GM12878 (cell line): Measurements from ENCODE around the gene AKAP9. TPM values are rescaled to one million over a fixed set of nuclear protein-coding genes. Genes with fewer than 3 reads are reported as not detected.

Source experiments
- CEBPB ChIP-seq, 2 experiments: fragments of 150-350 bp in 1 of 2; IDR thresholded peaks; 2 replicates each; pipeline ENCODE4 v1.6.1; 2012 to 2014; ENCODE audit warnings: low read depth in 2 of 2, low read length in 2 of 2, borderline replicate concordance in 1 of 2, inconsistent platforms in 1 of 2
- GABPA ChIP-seq: IDR thresholded peaks from 2 replicates; pipeline ENCODE4 v1.6.1; 2014; ENCODE audit warnings: antibody characterized with exemption, low read depth, mild to moderate bottlenecking, inconsistent platforms
- GATAD2B ChIP-seq: fragments of 450-650 bp; conservative IDR thresholded peaks from 2 replicates; pipeline ENCODE4 v1.6.1; 2017; ENCODE audit warnings: low read depth, mild to moderate bottlenecking, moderate library complexity
- MEF2B ChIP-seq: fragments of 450-650 bp; IDR thresholded peaks from 2 replicates; pipeline ENCODE4 v1.6.1; 2018; ENCODE audit warnings: mild to moderate bottlenecking, moderate library complexity; ENCODE audit not compliant: partially characterized antibody, poor library complexity, severe bottlenecking
- NR2F1 ChIP-seq: fragments of 450-650 bp; conservative IDR thresholded peaks from 2 replicates; pipeline ENCODE4 v1.6.1; 2017; ENCODE audit warnings: mild to moderate bottlenecking
- RB1 ChIP-seq: fragments of 450-650 bp; formaldehyde crosslinking; IDR thresholded peaks from 2 replicates; pipeline ENCODE4 v1.6.1; 2017; ENCODE audit warnings: mild to moderate bottlenecking, borderline replicate concordance
- SMARCA5 ChIP-seq: fragments of 450-650 bp; IDR thresholded peaks from 2 replicates; pipeline ENCODE4 v1.6.1; 2017; ENCODE audit warnings: mild to moderate bottlenecking
- SP1 ChIP-seq: IDR thresholded peaks from one replicate; pipeline ENCODE4 v1.6.1; 2011; ENCODE audit warnings: low read depth, low read length
- SREBF1 ChIP-seq: IDR thresholded peaks from 2 replicates; pipeline ENCODE4 v1.6.1; 2012; ENCODE audit warnings: mild to moderate bottlenecking, low read length
- SREBF2 ChIP-seq: IDR thresholded peaks from 2 replicates; pipeline ENCODE4 v1.6.1; 2012; ENCODE audit warnings: mild to moderate bottlenecking, low read length
- YY1 ChIP-seq: IDR thresholded peaks from 2 replicates; pipeline ENCODE4 v1.6.1; 2011; ENCODE audit warnings: low read depth, mild to moderate bottlenecking, low read length
- ZNF274 ChIP-seq: IDR thresholded peaks from one replicate; pipeline ENCODE4 v1.8.0; 2011; ENCODE audit not compliant: insufficient read length, insufficient read depth
- ZZZ3 ChIP-seq: IDR thresholded peaks from 2 replicates; pipeline ENCODE4 v1.6.1; 2011; ENCODE audit warnings: low read depth; ENCODE audit not compliant: control insufficient read depth, insufficient read length
- polyA plus RNA-seq, 11 experiments: library from polyadenylated mRNA; depleted of rRNA in 4 of 11; unstranded in 6 of 11; stranded (reverse) in 5 of 11; fragments of >200 nt; fragmentation: Nextera tagmentation in 4 of 11; fragmentation: Illumina TruSeq in 1 of 11; extraction: Ambion mirVana in 4 of 11; extraction: Trizol in 1 of 11; gene quantifications; 1 replicate in 1 of 11; 2 replicates in 10 of 11; pipeline versions ENCODE4 v1.2.1 to v1.2.3, GENCODE V29; 2011 to 2016; ENCODE audit warnings: inconsistent platforms in 2 of 11, missing spikeins in 2 of 11, low read depth in 1 of 11
- total RNA-seq, 4 experiments: library from RNA; depleted of rRNA in 3 of 4; stranded (reverse); fragments of >200 nt in 3 of 4; fragmentation: Illumina TruSeq in 1 of 4; extraction: Trizol in 1 of 4; gene quantifications; 2 replicates each; pipeline versions ENCODE4 v1.2.1 to v1.2.3, GENCODE V29; 2013 to 2021
- TF ChIP-seq, protein P1 (sequence below): fragments of 450-650 bp; IDR thresholded peaks from 2 replicates; pipeline ENCODE4 v1.6.1; 2016; ENCODE audit warnings: mild to moderate bottlenecking
- TF ChIP-seq, protein P2 (sequence below): IDR thresholded peaks from 2 replicates; pipeline ENCODE4 v1.6.1; 2012; ENCODE audit warnings: low read length, inconsistent platforms
- TF ChIP-seq, protein P3 (sequence below): IDR thresholded peaks from 2 replicates; pipeline ENCODE4 v1.6.1; 2012; ENCODE audit warnings: mild to moderate bottlenecking, low read depth, low read length
- TF ChIP-seq, protein P4 (sequence below): fragments of 150-350 bp; IDR thresholded peaks from 2 replicates; pipeline ENCODE4 v1.6.1; 2016; ENCODE audit warnings: low read depth, low read length
- TF ChIP-seq, protein P5 (sequence below): fragments of 450-650 bp; IDR thresholded peaks from 2 replicates; pipeline ENCODE4 v1.6.1; 2018; ENCODE audit warnings: mild to moderate bottlenecking, low read depth, moderate library complexity; ENCODE audit not compliant: partially characterized antibody

The AKAP9 gene
- total and polyA plus RNA-seq, 10 of the 15 experiments (the other 5 are each of a cell fraction or from before 2014, with no cell fraction given), result 21.1 to 62.8 (median 31.6) TPM

DNA sequence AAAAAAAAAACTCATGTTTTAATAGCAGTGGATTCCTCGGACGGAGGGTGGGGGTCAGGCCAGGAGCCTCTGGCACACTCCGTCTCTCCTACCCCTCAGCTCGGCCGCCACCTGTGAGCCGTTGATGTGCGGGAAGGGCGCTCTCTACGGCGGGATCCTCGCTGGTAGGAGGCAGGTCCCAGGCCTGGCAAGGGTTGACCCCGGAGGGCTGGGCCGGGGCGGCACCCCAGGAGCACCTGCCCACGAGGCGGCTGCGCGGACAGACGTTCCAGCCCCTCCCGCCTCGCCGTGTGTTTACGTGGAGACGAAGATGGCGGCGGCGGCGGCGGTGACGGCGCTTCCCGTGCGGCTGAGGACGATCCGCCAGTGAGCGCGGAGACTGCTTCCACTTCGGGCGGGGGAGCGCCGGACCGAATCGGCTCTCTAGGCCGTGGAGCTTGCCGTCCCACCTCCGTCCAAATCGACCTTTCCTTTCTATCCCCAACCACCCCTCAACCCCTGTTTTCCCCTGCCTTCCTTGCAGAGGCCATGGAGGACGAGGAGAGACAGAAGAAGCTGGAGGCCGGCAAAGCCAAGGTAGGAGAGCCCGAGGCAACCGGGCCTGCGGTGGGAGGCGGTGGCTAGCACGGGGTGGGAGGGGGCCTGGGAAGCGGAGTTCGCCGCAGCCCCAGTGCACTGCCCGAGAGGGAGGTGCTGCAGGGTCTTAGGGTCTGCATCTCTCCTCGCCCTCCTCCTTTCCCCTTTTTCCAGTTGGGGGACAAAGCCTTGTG, at the start of gene AKAP9 (continued):
- TF ChIP-seq SP1, result peak; percentile 11
- peak; percentile 84 for TF ChIP-seq NR2F1
- TF ChIP-seq, protein P1, sequence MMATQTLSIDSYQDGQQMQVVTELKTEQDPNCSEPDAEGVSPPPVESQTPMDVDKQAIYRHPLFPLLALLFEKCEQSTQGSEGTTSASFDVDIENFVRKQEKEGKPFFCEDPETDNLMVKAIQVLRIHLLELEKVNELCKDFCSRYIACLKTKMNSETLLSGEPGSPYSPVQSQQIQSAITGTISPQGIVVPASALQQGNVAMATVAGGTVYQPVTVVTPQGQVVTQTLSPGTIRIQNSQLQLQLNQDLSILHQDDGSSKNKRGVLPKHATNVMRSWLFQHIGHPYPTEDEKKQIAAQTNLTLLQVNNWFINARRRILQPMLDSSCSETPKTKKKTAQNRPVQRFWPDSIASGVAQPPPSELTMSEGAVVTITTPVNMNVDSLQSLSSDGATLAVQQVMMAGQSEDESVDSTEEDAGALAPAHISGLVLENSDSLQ, result 0 out of 2 replicates have a peak, but pooled peaks have one; percentile 13
- TF ChIP-seq ZNF274, result no peak
- TF ChIP-seq, protein P2, sequence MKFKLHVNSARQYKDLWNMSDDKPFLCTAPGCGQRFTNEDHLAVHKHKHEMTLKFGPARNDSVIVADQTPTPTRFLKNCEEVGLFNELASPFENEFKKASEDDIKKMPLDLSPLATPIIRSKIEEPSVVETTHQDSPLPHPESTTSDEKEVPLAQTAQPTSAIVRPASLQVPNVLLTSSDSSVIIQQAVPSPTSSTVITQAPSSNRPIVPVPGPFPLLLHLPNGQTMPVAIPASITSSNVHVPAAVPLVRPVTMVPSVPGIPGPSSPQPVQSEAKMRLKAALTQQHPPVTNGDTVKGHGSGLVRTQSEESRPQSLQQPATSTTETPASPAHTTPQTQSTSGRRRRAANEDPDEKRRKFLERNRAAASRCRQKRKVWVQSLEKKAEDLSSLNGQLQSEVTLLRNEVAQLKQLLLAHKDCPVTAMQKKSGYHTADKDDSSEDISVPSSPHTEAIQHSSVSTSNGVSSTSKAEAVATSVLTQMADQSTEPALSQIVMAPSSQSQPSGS, result no peak
- TF ChIP-seq MEF2B, result no peak
- TF ChIP-seq, protein P3, sequence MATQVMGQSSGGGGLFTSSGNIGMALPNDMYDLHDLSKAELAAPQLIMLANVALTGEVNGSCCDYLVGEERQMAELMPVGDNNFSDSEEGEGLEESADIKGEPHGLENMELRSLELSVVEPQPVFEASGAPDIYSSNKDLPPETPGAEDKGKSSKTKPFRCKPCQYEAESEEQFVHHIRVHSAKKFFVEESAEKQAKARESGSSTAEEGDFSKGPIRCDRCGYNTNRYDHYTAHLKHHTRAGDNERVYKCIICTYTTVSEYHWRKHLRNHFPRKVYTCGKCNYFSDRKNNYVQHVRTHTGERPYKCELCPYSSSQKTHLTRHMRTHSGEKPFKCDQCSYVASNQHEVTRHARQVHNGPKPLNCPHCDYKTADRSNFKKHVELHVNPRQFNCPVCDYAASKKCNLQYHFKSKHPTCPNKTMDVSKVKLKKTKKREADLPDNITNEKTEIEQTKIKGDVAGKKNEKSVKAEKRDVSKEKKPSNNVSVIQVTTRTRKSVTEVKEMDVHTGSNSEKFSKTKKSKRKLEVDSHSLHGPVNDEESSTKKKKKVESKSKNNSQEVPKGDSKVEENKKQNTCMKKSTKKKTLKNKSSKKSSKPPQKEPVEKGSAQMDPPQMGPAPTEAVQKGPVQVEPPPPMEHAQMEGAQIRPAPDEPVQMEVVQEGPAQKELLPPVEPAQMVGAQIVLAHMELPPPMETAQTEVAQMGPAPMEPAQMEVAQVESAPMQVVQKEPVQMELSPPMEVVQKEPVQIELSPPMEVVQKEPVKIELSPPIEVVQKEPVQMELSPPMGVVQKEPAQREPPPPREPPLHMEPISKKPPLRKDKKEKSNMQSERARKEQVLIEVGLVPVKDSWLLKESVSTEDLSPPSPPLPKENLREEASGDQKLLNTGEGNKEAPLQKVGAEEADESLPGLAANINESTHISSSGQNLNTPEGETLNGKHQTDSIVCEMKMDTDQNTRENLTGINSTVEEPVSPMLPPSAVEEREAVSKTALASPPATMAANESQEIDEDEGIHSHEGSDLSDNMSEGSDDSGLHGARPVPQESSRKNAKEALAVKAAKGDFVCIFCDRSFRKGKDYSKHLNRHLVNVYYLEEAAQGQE, result no peak
- TF ChIP-seq GATAD2B, result no peak; the same call in 1 of the 2 replicates
- no peak for TF ChIP-seq SREBF2
- TF ChIP-seq, protein P4, sequence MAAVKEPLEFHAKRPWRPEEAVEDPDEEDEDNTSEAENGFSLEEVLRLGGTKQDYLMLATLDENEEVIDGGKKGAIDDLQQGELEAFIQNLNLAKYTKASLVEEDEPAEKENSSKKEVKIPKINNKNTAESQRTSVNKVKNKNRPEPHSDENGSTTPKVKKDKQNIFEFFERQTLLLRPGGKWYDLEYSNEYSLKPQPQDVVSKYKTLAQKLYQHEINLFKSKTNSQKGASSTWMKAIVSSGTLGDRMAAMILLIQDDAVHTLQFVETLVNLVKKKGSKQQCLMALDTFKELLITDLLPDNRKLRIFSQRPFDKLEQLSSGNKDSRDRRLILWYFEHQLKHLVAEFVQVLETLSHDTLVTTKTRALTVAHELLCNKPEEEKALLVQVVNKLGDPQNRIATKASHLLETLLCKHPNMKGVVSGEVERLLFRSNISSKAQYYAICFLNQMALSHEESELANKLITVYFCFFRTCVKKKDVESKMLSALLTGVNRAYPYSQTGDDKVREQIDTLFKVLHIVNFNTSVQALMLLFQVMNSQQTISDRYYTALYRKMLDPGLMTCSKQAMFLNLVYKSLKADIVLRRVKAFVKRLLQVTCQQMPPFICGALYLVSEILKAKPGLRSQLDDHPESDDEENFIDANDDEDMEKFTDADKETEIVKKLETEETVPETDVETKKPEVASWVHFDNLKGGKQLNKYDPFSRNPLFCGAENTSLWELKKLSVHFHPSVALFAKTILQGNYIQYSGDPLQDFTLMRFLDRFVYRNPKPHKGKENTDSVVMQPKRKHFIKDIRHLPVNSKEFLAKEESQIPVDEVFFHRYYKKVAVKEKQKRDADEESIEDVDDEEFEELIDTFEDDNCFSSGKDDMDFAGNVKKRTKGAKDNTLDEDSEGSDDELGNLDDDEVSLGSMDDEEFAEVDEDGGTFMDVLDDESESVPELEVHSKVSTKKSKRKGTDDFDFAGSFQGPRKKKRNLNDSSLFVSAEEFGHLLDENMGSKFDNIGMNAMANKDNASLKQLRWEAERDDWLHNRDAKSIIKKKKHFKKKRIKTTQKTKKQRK, result no peak
- TF ChIP-seq RB1, result 0 out of 2 replicates have a peak, but pooled peaks have one; percentile 25
- peak; percentile 96 for TF ChIP-seq YY1
- TF ChIP-seq GABPA, result no peak
- no peak for TF ChIP-seq SMARCA5
- TF ChIP-seq SREBF1, result no peak
- TF ChIP-seq, protein P5, sequence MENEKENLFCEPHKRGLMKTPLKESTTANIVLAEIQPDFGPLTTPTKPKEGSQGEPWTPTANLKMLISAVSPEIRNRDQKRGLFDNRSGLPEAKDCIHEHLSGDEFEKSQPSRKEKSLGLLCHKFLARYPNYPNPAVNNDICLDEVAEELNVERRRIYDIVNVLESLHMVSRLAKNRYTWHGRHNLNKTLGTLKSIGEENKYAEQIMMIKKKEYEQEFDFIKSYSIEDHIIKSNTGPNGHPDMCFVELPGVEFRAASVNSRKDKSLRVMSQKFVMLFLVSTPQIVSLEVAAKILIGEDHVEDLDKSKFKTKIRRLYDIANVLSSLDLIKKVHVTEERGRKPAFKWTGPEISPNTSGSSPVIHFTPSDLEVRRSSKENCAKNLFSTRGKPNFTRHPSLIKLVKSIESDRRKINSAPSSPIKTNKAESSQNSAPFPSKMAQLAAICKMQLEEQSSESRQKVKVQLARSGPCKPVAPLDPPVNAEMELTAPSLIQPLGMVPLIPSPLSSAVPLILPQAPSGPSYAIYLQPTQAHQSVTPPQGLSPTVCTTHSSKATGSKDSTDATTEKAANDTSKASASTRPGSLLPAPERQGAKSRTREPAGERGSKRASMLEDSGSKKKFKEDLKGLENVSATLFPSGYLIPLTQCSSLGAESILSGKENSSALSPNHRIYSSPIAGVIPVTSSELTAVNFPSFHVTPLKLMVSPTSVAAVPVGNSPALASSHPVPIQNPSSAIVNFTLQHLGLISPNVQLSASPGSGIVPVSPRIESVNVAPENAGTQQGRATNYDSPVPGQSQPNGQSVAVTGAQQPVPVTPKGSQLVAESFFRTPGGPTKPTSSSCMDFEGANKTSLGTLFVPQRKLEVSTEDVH, result no peak
- no peak for TF ChIP-seq ZZZ3
- no peak for TF ChIP-seq CEBPB (IDR thresholded peaks at IDR 0.05; ENCODE audit: borderline replicate concordance in 1 of 2, low read depth in 2 of 2, low read length in 2 of 2)
